HuH-7.5 (cell line): ENCODE results near the gene KMT2C.
"Not testable (repeated sequence)": the region's sequence is repeated elsewhere in the genome, so short reads cannot be mapped to it uniquely, and the experiment has no call there.

Source experiments
- DNase-seq: peaks from one replicate; pipeline ENCODE4 v3.0.0; 2011; ENCODE audit warnings: low spot score

Gene KMT2C

GRCh38 chr7:152441810-152442209, 6.0 kb upstream of the KMT2C start:
- not testable (repeated sequence) for DNase-seq

GRCh38 chr7:152441168-152441567, 5.4 kb upstream of the KMT2C start:
- DNase-seq: not testable (repeated sequence)

GRCh38 chr7:152438017-152438416, 2.2 kb upstream of the KMT2C start:
- DNase-seq: not testable (repeated sequence)

- not testable (repeated sequence) for DNase-seq
Observed at GRCh38 chr7:152436931-152437575, 1.2 kb upstream of the KMT2C start.

- peak; percentile 91 for DNase-seq
Observed at GRCh38 chr7:152436111-152436930, 518 bp upstream of the KMT2C start.

GRCh38 chr7:152434511-152435383, 1.1 kb downstream of the KMT2C start:
- DNase-seq: peak; percentile 23

GRCh38 chr7:152433721-152434490, 1.9 kb downstream of the KMT2C start:
- peak; percentile 10 for DNase-seq

GRCh38 chr7:152432735-152433134, 3.1 kb downstream of the KMT2C start:
- DNase-seq: not testable (repeated sequence)

- DNase-seq: no peak
Observed at GRCh38 chr7:152430854-152431253, 4.9 kb downstream of the KMT2C start.

GRCh38 chr7:152430118-152430517, 5.7 kb downstream of the KMT2C start:
- not testable (repeated sequence) for DNase-seq

- DNase-seq: no peak
Observed at GRCh38 chr7:152424348-152425108, 11.3 kb downstream of the KMT2C start.

- DNase-seq: no peak
Observed at GRCh38 chr7:152423991-152424347, 11.8 kb downstream of the KMT2C start.

GRCh38 chr7:152423171-152423570, 12.6 kb downstream of the KMT2C start:
- DNase-seq: not testable (repeated sequence)

GRCh38 chr7:152420950-152421349, 14.9 kb downstream of the KMT2C start:
- DNase-seq: not testable (repeated sequence)

- no peak for DNase-seq
Observed at GRCh38 chr7:152419473-152420429, 16.1 kb downstream of the KMT2C start.

- DNase-seq: no peak
Observed at GRCh38 chr7:152414779-152415178, 21.0 kb downstream of the KMT2C start.

GRCh38 chr7:152411389-152411788, 24.4 kb downstream of the KMT2C start:
- no peak for DNase-seq

GRCh38 chr7:152406491-152406890, 29.3 kb downstream of the KMT2C start:
- no peak for DNase-seq

GRCh38 chr7:152406030-152406429, 29.8 kb downstream of the KMT2C start:
- DNase-seq: not testable (repeated sequence)

GRCh38 chr7:152403726-152404125, 32.1 kb downstream of the KMT2C start:
- DNase-seq: no peak
